ENCODE results near the gene RSRC1.
"Not testable (repeated sequence)": the region's sequence is repeated elsewhere in the genome, so short reads cannot be mapped to it uniquely, and the experiment has no call there.

The RSRC1 gene

DNA sequence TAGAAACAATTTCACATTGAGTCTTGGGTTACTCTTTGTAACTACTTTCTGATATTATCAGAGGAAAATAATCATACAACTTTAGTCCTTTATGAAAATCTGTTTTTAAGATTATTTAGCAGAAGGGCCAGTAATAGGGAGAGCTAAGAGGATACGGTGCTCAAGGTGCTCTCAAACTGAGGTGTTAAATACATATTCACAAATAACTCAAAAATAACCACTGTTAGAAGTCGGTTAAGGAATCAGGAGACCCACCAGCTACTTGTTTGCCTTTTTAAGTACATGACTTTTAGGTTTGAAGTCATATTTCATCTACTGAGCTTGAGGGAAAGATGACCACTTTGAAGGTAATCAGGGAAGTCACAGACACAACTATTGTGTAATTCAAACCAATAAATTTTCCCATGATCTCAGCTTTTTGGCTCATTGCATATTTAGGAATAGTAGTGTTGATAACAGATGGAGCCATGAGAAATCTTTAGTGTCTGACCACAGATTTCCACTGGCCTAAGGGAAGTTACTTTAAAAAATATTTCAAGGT lies 1.4 kb upstream of the RSRC1 start:
- Histone ChIP-seq H3K27me3 (ENCODE audit: insufficient read depth, low read length) (peaks cover 61% of the 10 kb centered on the region), H3K36me3 (ENCODE audit: insufficient read depth, low read length) (no peaks in the 10 kb centered on the region), H3K4me1 (ENCODE audit: insufficient read depth, low read length) (peaks cover 24% of the 10 kb centered on the region), H3K9ac (ENCODE audit: low read depth, low read length) (no peak overlapping the region), H3K4me3 (ENCODE audit: low read length) (no peak overlapping the region), H3K27ac (ENCODE audit: low read depth, low read length) (no peak overlapping the region), H3K9me3 (ENCODE audit: insufficient read depth, low read depth, low read length) (no peaks in the 10 kb centered on the region)
- whole genome bisulfite sequencing = 0% methylated on average over 1 of the region's 2 CpGs

- H3K9ac ChIP-seq (ENCODE audit: low read depth, low read length) = peak overlapping the region; percentile 88; the same call in 1 of the 2 replicates
- WGBS = 2% methylated on average over 8 of the region's 9 CpGs
- H3K9me3 ChIP-seq (ENCODE audit: insufficient read depth, low read depth, low read length) = no peaks in the 10 kb centered on the region
- H3K27ac ChIP-seq (ENCODE audit: low read depth, low read length) = no peak overlapping the region
- peak overlapping the region; percentile 88 for H3K4me3 ChIP-seq (ENCODE audit: low read length)
- H3K4me1 ChIP-seq (ENCODE audit: insufficient read depth, low read length) = peaks cover 16% of the 10 kb centered on the region
- no peaks in the 10 kb centered on the region for H3K36me3 ChIP-seq (ENCODE audit: insufficient read depth, low read length)
- H3K27me3 ChIP-seq (ENCODE audit: insufficient read depth, low read length) = peaks cover 53% of the 10 kb centered on the region
These were observed 540 bp upstream of the RSRC1 start for GRCh38 chr3:158109295-158109803.

GRCh38 chr3:158110658-158111018 lies 749 bp downstream of the RSRC1 start:
- peak overlapping the region; percentile 85; the same call in 1 of the 2 replicates for H3K27ac ChIP-seq (ENCODE audit: low read depth, low read length)
- WGBS = 34% methylated on average over 3 of the region's 4 CpGs

DNA sequence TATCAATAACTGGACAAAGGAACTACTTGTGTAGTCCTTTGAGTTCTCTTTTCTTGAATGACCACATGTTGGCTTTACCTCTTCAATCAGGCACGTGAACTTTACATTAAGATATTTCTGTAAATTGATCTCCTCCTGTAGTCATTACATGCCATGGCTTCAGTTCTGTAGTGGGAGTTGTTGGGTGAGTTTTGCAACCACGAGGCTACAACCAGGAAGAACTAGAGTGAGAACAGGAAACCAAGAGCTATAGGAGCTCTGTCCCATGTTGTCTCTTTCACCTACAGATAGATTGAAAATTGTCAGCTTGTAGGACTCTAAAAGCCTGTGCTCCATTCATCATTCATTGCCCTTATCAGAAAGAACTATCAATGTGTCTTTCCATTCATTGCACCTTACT lies 2.0 kb downstream of the RSRC1 start:
- Histone ChIP-seq H3K4me3 (ENCODE audit: low read length) (no peak overlapping the region), H3K27me3 (ENCODE audit: insufficient read depth, low read length) (peaks cover 27% of the 10 kb centered on the region), H3K36me3 (ENCODE audit: insufficient read depth, low read length) (no peaks in the 10 kb centered on the region), H3K9me3 (ENCODE audit: insufficient read depth, low read depth, low read length) (no peaks in the 10 kb centered on the region), H3K27ac (ENCODE audit: low read depth, low read length) (no peak overlapping the region), H3K4me1 (ENCODE audit: insufficient read depth, low read length) (peaks cover 12% of the 10 kb centered on the region; the same call in 1 of the 2 replicates), H3K9ac (ENCODE audit: low read depth, low read length) (no peak overlapping the region)
- WGBS = 90% methylated on average over 2 of the region's 2 CpGs

More at GRCh38 chr3:158110658-158111018, 749 bp downstream of the RSRC1 start:
- H3K9ac ChIP-seq (ENCODE audit: low read depth, low read length) = peak overlapping the region; percentile 88
- peaks cover 12% of the 10 kb centered on the region; the same call in 1 of the 2 replicates for H3K4me1 ChIP-seq (ENCODE audit: insufficient read depth, low read length)
- H3K9me3 ChIP-seq (ENCODE audit: insufficient read depth, low read depth, low read length) = no peaks in the 10 kb centered on the region
- peak overlapping the region; percentile 88 for H3K4me3 ChIP-seq (ENCODE audit: low read length)
- H3K27me3 ChIP-seq (ENCODE audit: insufficient read depth, low read length) = peaks cover 40% of the 10 kb centered on the region
- no peaks in the 10 kb centered on the region for H3K36me3 ChIP-seq (ENCODE audit: insufficient read depth, low read length)

- not testable (repeated sequence) for H3K9ac ChIP-seq (ENCODE audit: low read depth, low read length); H3K9me3 ChIP-seq (ENCODE audit: insufficient read depth, low read depth, low read length); H3K27ac ChIP-seq (ENCODE audit: low read depth, low read length); H3K36me3 ChIP-seq (ENCODE audit: insufficient read depth, low read length); H3K4me3 ChIP-seq (ENCODE audit: low read length); H3K4me1 ChIP-seq (ENCODE audit: insufficient read depth, low read length)
- peaks cover 10% of the 10 kb centered on the region for H3K27me3 ChIP-seq (ENCODE audit: insufficient read depth, low read length)
- WGBS = 97% methylated on average over 2 of the region's 2 CpGs
These were observed 3.7 kb downstream of the RSRC1 start for GRCh38 chr3:158113595-158113994.

GRCh38 chr3:158120330-158120729 lies 10.4 kb downstream of the RSRC1 start:
- H3K27ac ChIP-seq (ENCODE audit: low read depth, low read length) = no peak overlapping the region
- no peaks in the 10 kb centered on the region for H3K27me3 ChIP-seq (ENCODE audit: insufficient read depth, low read length)
- no peaks in the 10 kb centered on the region for H3K9me3 ChIP-seq (ENCODE audit: insufficient read depth, low read depth, low read length)
- H3K4me1 ChIP-seq (ENCODE audit: insufficient read depth, low read length) = no peaks in the 10 kb centered on the region
- no peak overlapping the region for H3K4me3 ChIP-seq (ENCODE audit: low read length)
- no peak overlapping the region for H3K9ac ChIP-seq (ENCODE audit: low read depth, low read length)
- peaks cover 12% of the 10 kb centered on the region; the same call in 1 of the 2 replicates for H3K36me3 ChIP-seq (ENCODE audit: insufficient read depth, low read length)

- no peaks in the 10 kb centered on the region for H3K9me3 ChIP-seq (ENCODE audit: insufficient read depth, low read depth, low read length)
- no peaks in the 10 kb centered on the region for H3K27me3 ChIP-seq (ENCODE audit: insufficient read depth, low read length)
- no peak overlapping the region for H3K9ac ChIP-seq (ENCODE audit: low read depth, low read length)
- H3K27ac ChIP-seq (ENCODE audit: low read depth, low read length) = no peak overlapping the region
- no peaks in the 10 kb centered on the region for H3K4me1 ChIP-seq (ENCODE audit: insufficient read depth, low read length)
- H3K4me3 ChIP-seq (ENCODE audit: low read length) = no peak overlapping the region
- peaks cover 18% of the 10 kb centered on the region; the same call in 1 of the 2 replicates for H3K36me3 ChIP-seq (ENCODE audit: insufficient read depth, low read length)
These were observed 11.4 kb downstream of the RSRC1 start for GRCh38 chr3:158121295-158121694.

DNA sequence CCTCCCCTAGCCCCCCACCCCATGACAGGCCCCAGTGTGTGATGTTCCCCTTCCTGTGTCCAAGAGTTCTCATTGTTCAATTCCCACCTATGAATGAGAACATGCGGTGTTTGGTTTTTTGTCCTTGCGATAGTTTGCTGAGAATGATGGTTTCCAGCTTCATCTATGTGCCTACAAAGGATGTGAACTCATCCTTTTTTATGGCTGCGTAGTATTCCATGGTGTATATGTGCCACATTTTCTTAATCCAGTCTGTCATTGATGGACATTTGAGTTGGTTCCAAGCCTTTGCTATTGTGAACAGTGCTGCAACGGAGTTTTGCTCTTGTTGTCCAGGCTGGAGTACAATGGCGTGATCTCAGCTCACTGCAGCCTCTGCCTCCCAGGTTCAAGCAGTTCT lies 12.8 kb downstream of the RSRC1 start:
- not testable (repeated sequence) for H3K4me1 ChIP-seq (ENCODE audit: insufficient read depth, low read length); H3K27me3 ChIP-seq (ENCODE audit: insufficient read depth, low read length); H3K4me3 ChIP-seq (ENCODE audit: low read length); H3K27ac ChIP-seq (ENCODE audit: low read depth, low read length); H3K9me3 ChIP-seq (ENCODE audit: insufficient read depth, low read depth, low read length); H3K9ac ChIP-seq (ENCODE audit: low read depth, low read length)
- peaks cover 18% of the 10 kb centered on the region; the same call in 1 of the 2 replicates for H3K36me3 ChIP-seq (ENCODE audit: insufficient read depth, low read length)
- WGBS = 88% methylated on average over 5 of the region's 5 CpGs

- Histone ChIP-seq H3K27ac (ENCODE audit: low read depth, low read length) (no peak overlapping the region), H3K9me3 (ENCODE audit: insufficient read depth, low read depth, low read length) (no peaks in the 10 kb centered on the region), H3K9ac (ENCODE audit: low read depth, low read length) (no peak overlapping the region), H3K4me3 (ENCODE audit: low read length) (no peak overlapping the region), H3K4me1 (ENCODE audit: insufficient read depth, low read length) (no peaks in the 10 kb centered on the region), H3K27me3 (ENCODE audit: insufficient read depth, low read length) (no peaks in the 10 kb centered on the region), H3K36me3 (ENCODE audit: insufficient read depth, low read length) (peaks cover 22% of the 10 kb centered on the region)
- 86% methylated on average over 2 of the region's 3 CpGs for WGBS
These were observed 17.6 kb downstream of the RSRC1 start for GRCh38 chr3:158127250-158128219.

GRCh38 chr3:158128755-158129154 lies 18.9 kb downstream of the RSRC1 start:
- Histone ChIP-seq H3K9me3 (ENCODE audit: insufficient read depth, low read depth, low read length) (no peaks in the 10 kb centered on the region), H3K9ac (ENCODE audit: low read depth, low read length) (no peak overlapping the region), H3K4me1 (ENCODE audit: insufficient read depth, low read length) (no peaks in the 10 kb centered on the region), H3K36me3 (ENCODE audit: insufficient read depth, low read length) (peaks cover 21% of the 10 kb centered on the region), H3K4me3 (ENCODE audit: low read length) (no peak overlapping the region), H3K27ac (ENCODE audit: low read depth, low read length) (no peak overlapping the region), H3K27me3 (ENCODE audit: insufficient read depth, low read length) (no peaks in the 10 kb centered on the region)
- 77% methylated on average over 5 of the region's 6 CpGs for WGBS

- H3K27me3 ChIP-seq (ENCODE audit: insufficient read depth, low read length) = no peaks in the 10 kb centered on the region
- no peak overlapping the region for H3K4me3 ChIP-seq (ENCODE audit: low read length)
- H3K4me1 ChIP-seq (ENCODE audit: insufficient read depth, low read length) = no peaks in the 10 kb centered on the region; the same call in 1 of the 2 replicates
- H3K9ac ChIP-seq (ENCODE audit: low read depth, low read length) = no peak overlapping the region
- WGBS = 100% methylated on average over 2 of the region's 2 CpGs
- no peak overlapping the region for H3K27ac ChIP-seq (ENCODE audit: low read depth, low read length)
- H3K9me3 ChIP-seq (ENCODE audit: insufficient read depth, low read depth, low read length) = no peaks in the 10 kb centered on the region
- 0 out of 2 replicates have a peak, but pooled peaks cover 3% of the 10 kb centered on the region for H3K36me3 ChIP-seq (ENCODE audit: insufficient read depth, low read length)
These were observed 24.5 kb downstream of the RSRC1 start for GRCh38 chr3:158134363-158134762.

Measured in HUES64 (cell line).